Stimulated activated CD4-positive, alpha-beta T cell treated with anti-CD3 and anti-CD28 coated beads, Interleukin-1b, Interleukin-23, amount 100 ng/mL, for 48 hours (primary cell): Measurements from ENCODE around the gene SPTAN1.
"Not testable (repeated sequence)": the region's sequence is repeated elsewhere in the genome, so short reads cannot be mapped to it uniquely, and the experiment has no call there.

Experiments used
- DNase-seq: peaks from one replicate; pipeline ENCODE4 v3.0.0-alpha.2; 2020

SPTAN1 gene

GRCh38 chr9:128552153-128552743 lies at the start of gene SPTAN1:
Gene SPTAN1, plus strand, starts transcription at chr9:128552587. Its CDS starts 14,154 bp downstream, at chr9:128566741.
- DNase-seq: peak; percentile 94

GRCh38 chr9:128503415-128503825 lies 49.0 kb upstream of the SPTAN1 start:
- not testable (repeated sequence) for DNase-seq

DNA sequence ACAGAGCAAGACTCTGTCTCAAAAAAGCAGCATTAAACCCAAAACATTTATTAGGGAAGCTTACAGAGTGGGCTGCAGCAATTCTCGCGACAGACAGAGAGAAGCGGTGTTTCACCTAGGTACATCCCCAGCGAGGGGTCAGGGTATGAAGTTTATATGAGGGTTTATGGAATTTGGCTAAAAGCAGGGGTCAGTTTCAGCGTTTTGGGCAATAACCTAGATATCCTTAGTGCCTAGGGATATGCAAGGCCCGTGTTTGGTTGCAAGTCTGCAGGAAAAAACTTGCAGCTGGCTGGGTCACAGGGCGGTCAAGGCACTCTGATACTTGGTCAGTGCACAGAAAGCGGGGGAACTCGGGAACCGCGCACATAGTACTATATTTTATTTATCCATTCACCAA lies 48.5 kb upstream of the SPTAN1 start:
- DNase-seq: no peak

DNA sequence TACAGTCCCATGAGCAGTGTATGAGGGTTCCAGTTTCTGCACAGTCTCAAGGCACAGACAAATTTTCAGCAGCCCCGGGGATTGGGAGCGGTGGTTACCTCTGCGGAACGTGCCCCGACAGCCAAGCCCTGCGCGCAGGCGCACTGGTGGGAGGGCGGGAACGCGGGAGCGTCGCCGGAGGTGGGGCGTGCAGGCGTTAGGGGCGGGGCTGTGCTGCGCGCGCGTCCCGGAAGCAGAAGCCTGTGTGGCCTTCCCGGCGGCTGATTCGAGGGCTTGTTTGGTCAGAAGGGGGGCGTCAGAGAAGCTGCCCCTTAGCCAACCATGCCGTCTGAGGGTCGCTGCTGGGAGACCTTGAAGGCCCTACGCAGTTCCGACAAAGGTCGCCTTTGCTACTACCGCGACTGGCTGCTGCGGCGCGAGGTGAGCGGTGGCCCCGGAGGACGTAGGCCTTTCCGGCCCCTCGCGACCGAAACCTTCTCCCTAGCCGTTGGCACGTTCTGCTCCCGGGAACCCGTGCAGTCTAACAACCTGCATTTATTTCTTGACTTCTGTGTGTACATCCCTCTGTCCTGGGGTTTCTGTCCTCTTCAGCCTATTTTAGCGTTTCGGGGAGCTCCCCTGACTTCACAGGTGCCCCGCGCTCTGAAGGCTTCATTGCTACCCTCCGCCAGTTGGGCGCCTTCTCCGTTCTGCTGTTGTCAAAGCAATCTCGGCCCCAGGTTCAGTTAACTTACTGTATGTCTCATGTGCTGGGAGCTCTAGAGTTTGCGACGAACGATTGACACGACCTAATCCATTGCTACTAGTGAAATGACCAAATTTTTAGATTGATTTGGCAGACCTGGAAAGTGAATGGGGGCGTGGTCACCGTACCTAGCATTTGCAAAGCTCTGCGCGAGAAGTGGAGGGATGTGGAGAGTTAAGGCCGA lies 47.6 kb upstream of the SPTAN1 start, which contains the start of gene GLE1:
Gene GLE1, plus strand, starts transcription at position 235 of the 929 bp plus-strand sequence. Its CDS starts 87 bp downstream, at position 322.
- DNase-seq: peak; percentile 94

DNA sequence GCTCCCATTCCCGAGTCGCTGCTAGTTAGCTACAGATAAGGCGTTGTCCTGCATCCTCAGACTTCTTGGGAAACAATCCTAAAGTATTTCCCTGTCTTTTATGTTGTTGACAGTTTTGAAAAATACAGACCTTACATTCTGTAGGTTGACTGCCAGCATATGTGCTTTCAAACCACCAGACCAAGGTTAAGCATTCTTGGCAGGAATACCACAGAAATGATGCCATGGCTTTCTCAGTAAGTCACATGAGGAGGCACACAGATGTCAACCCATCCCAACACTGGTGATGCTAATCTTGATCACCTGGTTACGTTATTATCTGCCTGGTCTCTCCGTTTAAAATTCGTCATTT lies 47.0 kb upstream of the SPTAN1 start:
- DNase-seq: no peak

GRCh38 chr9:128505906-128506305 lies 46.5 kb upstream of the SPTAN1 start:
- not testable (repeated sequence) for DNase-seq

GRCh38 chr9:128512820-128513219 lies 39.6 kb upstream of the SPTAN1 start:
- DNase-seq: no peak

DNA sequence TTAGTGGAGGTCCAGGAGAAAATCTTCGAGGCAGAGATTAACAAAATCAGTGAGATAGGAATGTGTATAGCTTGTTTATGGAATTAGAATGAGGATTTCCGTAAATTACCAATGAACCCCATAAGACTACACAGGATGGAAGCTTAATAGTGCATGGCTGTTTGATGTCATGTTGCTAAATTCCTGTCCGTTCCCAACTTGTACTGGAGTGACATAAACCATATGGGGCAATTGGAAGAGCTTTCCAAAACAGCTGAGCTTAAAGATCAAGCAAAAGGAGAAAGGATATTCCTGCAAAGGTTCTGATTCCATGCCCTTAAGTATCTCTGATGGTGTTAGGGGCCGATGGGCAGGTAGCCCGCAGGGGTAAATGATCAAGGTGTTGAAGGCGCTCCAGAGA lies 30.4 kb upstream of the SPTAN1 start:
- DNase-seq: no peak

- DNase-seq: no peak
Measured at GRCh38 chr9:128523199-128523925, 29.0 kb upstream of the SPTAN1 start.

GRCh38 chr9:128526720-128527119 lies 25.7 kb upstream of the SPTAN1 start:
- DNase-seq: no peak

DNA sequence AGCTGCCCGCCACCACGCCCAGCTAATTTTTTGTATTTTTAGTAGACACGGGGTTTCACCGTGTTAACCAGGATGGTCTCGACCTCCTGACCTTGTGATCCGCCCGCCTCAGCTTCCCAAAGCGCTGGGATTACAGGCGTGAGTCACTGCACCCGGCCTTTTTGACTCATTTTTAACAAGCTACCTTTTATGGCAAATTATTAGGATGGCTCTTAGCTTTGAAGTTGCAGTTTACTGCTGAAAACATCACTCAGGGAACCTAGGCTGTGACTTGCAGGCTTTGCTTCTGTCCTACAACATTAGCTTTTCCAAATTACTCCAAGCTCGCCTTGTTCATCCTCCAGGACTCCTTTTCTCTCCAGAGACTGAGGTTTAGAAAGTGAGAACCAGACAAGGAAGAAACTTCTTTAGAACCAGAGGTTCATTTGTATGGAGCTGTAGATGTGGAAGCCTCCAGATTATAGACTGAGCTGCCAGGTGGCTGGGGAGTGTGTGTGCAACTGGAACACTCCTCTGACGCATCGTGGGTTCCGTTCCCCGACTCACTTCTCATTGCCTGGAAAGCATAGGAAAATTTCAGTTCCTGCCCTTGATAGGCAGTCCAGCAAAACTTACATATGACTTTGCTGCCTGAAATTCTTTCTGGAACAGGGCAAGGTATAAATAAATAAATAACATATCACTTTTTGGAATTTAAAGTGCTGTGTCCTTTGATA lies 23.8 kb upstream of the SPTAN1 start:
- no peak for DNase-seq

DNA sequence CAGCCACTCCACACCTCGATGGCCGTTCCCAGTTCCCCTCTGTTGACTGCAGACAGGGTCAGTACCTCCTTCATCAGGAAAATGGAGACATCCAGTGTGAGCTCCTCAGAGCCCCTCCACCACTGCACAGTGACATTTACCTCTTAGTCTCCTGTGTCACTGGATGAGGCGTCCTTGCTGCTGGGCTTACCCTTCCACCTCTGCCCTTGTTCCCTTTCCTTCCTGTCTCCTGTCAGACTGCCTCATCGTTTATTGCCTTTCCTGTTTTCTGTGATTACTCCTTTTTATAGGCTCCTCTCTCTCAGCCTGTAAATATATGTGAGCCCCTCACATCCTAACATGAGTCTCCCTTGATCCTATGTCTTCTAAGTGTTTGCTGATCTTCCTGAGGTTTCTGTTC lies 23.2 kb upstream of the SPTAN1 start:
- no peak for DNase-seq

DNA sequence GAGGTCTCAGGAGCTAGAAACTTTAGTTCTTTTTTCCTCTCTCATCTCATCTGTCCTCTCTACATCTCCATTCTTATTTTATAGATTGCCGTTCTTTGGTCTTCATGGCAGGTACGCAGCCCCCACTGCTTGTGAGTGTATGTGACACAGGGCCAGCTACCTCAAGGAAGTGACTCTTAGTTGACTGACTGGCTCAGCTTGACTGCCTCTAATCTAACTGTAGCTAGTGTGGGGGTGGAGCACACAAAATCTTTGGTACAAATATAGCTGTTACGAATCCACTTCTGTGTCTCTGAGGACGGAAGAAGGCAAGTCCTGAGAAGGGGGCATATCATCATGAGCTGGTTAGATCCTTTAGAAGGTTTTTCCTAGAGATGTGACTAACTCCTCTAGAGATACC lies 19.8 kb upstream of the SPTAN1 start:
- DNase-seq: no peak

DNA sequence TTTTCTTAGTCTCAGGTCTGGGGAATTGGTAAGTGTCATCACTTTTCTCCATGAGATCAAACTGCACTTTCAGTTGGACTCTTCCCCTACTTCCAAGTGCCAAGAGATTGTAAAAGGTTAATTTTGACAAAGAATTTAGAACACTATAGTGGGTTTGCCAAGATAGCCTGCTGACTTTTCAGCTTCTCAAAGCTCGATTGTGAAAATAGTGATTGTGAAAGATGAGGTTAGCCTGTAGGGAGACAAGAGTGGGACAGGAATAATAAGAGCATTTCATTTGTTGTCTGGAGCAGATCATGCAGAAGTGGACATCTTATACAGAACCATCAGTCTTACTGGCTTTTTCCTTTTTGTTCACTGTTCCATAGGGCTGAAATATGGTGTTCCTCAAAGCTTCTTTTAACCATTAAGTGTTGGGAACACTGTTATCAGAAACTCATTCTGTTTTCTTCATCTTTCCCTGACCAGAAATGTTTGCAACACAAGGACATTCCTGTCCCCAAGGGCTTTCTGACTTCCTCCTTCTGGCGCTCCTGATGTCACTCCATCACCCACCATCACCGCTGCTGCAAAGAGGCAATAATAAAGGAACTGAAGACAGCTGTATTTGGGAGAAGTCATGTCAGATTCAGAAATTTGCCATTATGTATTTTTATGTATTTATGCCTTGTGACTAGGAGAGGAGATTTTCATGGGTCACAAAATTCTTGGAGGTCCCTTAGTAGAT lies 11.6 kb upstream of the SPTAN1 start:
- no peak for DNase-seq

- DNase-seq: no peak
Measured at GRCh38 chr9:128546504-128546903, 5.9 kb upstream of the SPTAN1 start.

- no peak for DNase-seq
Measured at GRCh38 chr9:128548876-128549275, 3.5 kb upstream of the SPTAN1 start.

GRCh38 chr9:128550226-128550625 lies 2.2 kb upstream of the SPTAN1 start:
- DNase-seq: peak; percentile 53

DNA sequence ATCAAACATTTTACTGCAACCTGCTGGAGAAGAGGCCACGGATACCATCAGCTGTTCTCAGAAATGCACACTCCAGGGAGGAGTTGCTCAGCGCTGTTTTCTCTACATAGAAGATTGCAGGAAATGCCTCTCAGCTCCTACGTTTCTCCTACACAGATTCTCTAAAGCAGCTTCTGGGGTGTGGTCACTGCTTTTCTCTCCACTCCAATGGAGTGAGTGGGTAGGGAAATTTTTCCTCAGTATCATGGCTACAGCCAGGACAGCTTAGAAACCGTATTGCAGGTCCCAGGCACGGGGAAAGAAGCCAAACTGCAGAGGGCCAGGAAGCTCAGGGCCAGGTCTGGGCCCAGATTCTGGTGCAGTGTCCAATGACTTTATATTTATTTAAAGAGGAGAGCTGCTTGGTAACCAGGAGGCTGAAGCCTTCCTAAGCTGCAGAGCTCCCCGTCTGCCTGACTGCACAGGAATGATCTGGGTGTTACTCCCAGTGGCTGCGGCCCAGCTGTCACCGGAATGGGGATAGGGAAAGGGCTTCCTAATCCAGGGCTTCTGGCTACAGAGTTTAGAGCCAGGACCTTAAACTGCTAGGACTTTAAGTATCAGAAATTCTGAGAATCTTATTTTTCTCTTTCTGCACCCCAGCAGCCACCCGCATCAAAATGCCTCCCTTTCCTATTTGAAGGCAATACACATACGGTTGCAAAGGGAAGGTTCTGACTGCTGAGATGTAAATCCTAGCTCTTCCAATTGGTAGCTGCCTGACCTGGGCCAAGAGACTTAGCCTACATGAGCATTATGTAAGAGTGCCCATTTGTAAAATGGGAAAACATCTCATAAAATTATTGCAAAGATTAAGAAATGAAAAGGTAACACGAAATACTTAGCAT lies 1.4 kb upstream of the SPTAN1 start:
- no peak for DNase-seq

GRCh38 chr9:128551657-128552152 lies 682 bp upstream of the SPTAN1 start:
- no peak for DNase-seq

DNA sequence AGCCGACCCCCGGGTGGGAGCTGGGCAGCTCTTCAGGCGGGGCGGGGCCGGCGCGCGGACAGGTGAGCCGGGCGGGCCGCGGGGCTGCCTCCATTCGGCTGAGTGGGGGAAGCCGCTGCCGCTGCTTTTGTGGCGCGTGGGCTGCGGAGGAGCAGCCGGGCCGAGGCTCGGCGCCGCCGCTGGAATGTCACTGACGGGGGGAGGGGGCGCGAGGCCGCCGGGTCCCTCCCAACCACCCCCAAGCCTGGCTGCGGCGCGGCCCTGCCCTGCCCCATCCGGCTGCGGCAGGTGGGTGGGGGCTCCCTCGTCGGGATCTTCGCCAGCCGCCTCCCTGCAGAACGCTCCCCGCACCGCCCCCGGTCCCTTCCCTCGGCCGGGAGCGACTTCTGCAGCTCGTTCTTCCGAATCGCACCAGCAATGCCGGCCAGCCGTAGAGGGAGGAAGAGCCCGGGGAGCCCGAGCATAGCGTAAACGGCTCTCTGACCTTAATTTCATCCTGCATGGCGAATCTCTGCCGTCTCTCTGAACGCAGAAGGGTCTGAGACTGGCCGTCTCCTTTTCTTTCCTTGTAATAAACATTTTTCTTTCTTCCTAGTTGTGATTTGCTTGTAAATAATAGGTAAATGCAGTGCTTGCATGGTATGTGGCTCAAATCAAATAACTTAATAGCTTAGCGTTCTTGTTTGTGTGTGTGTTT lies 505 bp downstream of the SPTAN1 start:
- DNase-seq: peak; percentile 45
